WERI-Rb-1 (cell line): ENCODE measurements around the gene ADAR.
A peak's percentile ranks its signal among the peaks of the same experiment; 100 is the strongest.

Experiments
- DNase-seq: peaks from one replicate; pipeline ENCODE4 v3.0.0-alpha.2; 2020
- H3K27ac ChIP-seq: fragments of 250-450 bp; sonication (Bioruptor Pico); 2 replicates; pipeline ENCODE4 v1.5.1; 2020; ENCODE audit warnings: mild to moderate bottlenecking, moderate library complexity
- H3K27me3 ChIP-seq: fragments of 250-450 bp; sonication (Bioruptor Pico); 2 replicates; pipeline ENCODE4 v1.5.1; 2021; ENCODE audit warnings: mild to moderate bottlenecking, low read depth, moderate library complexity; ENCODE audit not compliant: insufficient read depth, severe bottlenecking
- H3K36me3 ChIP-seq: fragments of 250-450 bp; sonication (Bioruptor Pico); 2 replicates; pipeline ENCODE4 v1.5.1; 2020; ENCODE audit warnings: mild to moderate bottlenecking, moderate library complexity
- H3K4me3 ChIP-seq: 2 replicates; pipeline ENCODE4 v1.5.1; 2011; ENCODE audit warnings: low read depth, mild to moderate bottlenecking, control low read depth, low read length
- H3K9me3 ChIP-seq: fragments of 250-450 bp; sonication (Bioruptor Pico); 2 replicates; pipeline ENCODE4 v1.5.1; 2021; ENCODE audit warnings: mild to moderate bottlenecking, moderate library complexity; ENCODE audit not compliant: severe bottlenecking
- CTCF ChIP-seq: IDR thresholded peaks from 2 replicates; pipeline ENCODE4 v1.5.1; 2011; ENCODE audit warnings: low read depth, mild to moderate bottlenecking, control low read depth, inconsistent platforms, low read length

ADAR gene

GRCh38 chr1:154607106-154607608, 829 bp downstream of the ADAR start:
- H3K36me3 ChIP-seq, result peaks cover 30% of the 10 kb centered on the region
- H3K27ac ChIP-seq, result peak overlapping the region; percentile 92
- peak; percentile 66 for DNase-seq
- no peaks in the 10 kb centered on the region for H3K9me3 ChIP-seq
- H3K27me3 ChIP-seq, result no peaks in the 10 kb centered on the region
- TF ChIP-seq CTCF, result peak; percentile 37; the same call in 1 of the 2 replicates
- H3K4me3 ChIP-seq, result peak overlapping the region; percentile 44

- no peaks in the 10 kb centered on the region for H3K27me3 ChIP-seq
- no peak overlapping the region for H3K27ac ChIP-seq
These were observed 2.5 kb downstream of the ADAR start for GRCh38 chr1:154605534-154605933.

GRCh38 chr1:154603317-154603716, 4.7 kb downstream of the ADAR start:
- no peaks in the 10 kb centered on the region for H3K27me3 ChIP-seq
- no peak overlapping the region for H3K4me3 ChIP-seq
- TF ChIP-seq CTCF, result no peak
- DNase-seq, result no peak
- peaks cover 67% of the 10 kb centered on the region for H3K36me3 ChIP-seq
- no peak overlapping the region for H3K27ac ChIP-seq
- H3K9me3 ChIP-seq, result no peaks in the 10 kb centered on the region

More at GRCh38 chr1:154605534-154605933, 2.5 kb downstream of the ADAR start:
- Histone ChIP-seq H3K4me3 (no peak overlapping the region), H3K36me3 (peaks cover 46% of the 10 kb centered on the region), H3K9me3 (no peaks in the 10 kb centered on the region)
- no peak for TF ChIP-seq CTCF
- DNase-seq, result no peak

GRCh38 chr1:154599658-154600057, 8.3 kb downstream of the ADAR start:
- no peak for TF ChIP-seq CTCF
- DNase-seq, result peak; percentile 84
- peak overlapping the region; percentile 59 for H3K27ac ChIP-seq
- no peaks in the 10 kb centered on the region for H3K27me3 ChIP-seq
- no peak overlapping the region for H3K4me3 ChIP-seq
- H3K36me3 ChIP-seq, result peaks cover 87% of the 10 kb centered on the region
- H3K9me3 ChIP-seq, result no peaks in the 10 kb centered on the region

GRCh38 chr1:154598871-154599635, 8.9 kb downstream of the ADAR start:
- Histone ChIP-seq H3K4me3 (no peak overlapping the region), H3K36me3 (peaks cover 92% of the 10 kb centered on the region), H3K27ac (peak overlapping the region; percentile 59)

More at GRCh38 chr1:154598871-154599635, 8.9 kb downstream of the ADAR start:
- no peak for DNase-seq
- no peak for TF ChIP-seq CTCF
- no peaks in the 10 kb centered on the region for H3K9me3 ChIP-seq
- no peaks in the 10 kb centered on the region for H3K27me3 ChIP-seq
